Non-pigmented ciliary epithelial cell (primary cell): ENCODE results near the gene TSHR.

Experiments used
- DNase-seq: peaks from one replicate; pipeline ENCODE4 v3.0.0-alpha.2; 2010; ENCODE audit warnings: low read depth

The TSHR gene

GRCh38 chr14:81177225-81177624 is 221.8 kb downstream of the TSHR start:
- DNase-seq: no peak

- DNase-seq: no peak
Observed at GRCh38 chr14:81178063-81178462, 222.6 kb downstream of the TSHR start.

GRCh38 chr14:81179631-81180030 is 224.2 kb downstream of the TSHR start:
- no peak for DNase-seq

GRCh38 chr14:81187832-81188522 is 232.6 kb downstream of the TSHR start:
- no peak for DNase-seq

- no peak for DNase-seq
Observed at GRCh38 chr14:81192594-81192993, 237.2 kb downstream of the TSHR start.

- no peak for DNase-seq
Observed at GRCh38 chr14:81193924-81194633, 238.7 kb downstream of the TSHR start.
